ENCODE measurements around the gene CUL9.

The CUL9 gene

DNA sequence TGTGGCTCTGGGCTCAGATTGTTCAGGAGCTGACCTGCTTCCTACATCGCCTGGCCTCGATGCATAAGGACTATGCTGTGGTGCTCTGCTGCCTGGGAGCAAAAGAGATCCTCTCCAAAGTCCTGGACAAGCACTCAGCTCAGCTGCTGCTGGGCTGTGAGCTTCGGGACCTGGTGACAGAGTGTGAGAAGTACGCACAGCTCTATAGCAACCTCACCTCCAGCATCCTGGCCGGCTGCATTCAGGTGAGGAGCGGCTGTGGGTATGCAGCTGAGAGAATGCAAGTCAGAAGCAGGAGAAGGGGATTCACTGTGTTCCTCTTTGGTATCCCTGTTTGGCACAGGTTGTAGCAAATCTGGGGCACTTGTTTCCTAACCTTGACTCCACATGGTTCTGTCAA, 17.9 kb downstream of the CUL9 start:
- Histone ChIP-seq H3K36me3 (ENCODE audit: control insufficient read depth, insufficient read depth, low read length) (peaks cover 38% of the 10 kb centered on the region), H3K4me3 (replicated peaks; ENCODE audit: low read depth, low read length) (no peak overlapping the region), H3K27me3 (replicated peaks; ENCODE audit: control insufficient read depth, insufficient read depth, low read length) (no peaks in the 10 kb centered on the region)
- no peak for DNase-seq (ENCODE audit: extremely low read depth, insufficient read length)
- TF ChIP-seq, protein P1, sequence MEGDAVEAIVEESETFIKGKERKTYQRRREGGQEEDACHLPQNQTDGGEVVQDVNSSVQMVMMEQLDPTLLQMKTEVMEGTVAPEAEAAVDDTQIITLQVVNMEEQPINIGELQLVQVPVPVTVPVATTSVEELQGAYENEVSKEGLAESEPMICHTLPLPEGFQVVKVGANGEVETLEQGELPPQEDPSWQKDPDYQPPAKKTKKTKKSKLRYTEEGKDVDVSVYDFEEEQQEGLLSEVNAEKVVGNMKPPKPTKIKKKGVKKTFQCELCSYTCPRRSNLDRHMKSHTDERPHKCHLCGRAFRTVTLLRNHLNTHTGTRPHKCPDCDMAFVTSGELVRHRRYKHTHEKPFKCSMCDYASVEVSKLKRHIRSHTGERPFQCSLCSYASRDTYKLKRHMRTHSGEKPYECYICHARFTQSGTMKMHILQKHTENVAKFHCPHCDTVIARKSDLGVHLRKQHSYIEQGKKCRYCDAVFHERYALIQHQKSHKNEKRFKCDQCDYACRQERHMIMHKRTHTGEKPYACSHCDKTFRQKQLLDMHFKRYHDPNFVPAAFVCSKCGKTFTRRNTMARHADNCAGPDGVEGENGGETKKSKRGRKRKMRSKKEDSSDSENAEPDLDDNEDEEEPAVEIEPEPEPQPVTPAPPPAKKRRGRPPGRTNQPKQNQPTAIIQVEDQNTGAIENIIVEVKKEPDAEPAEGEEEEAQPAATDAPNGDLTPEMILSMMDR (IDR thresholded peaks at IDR 0.05; ENCODE audit: insufficient read depth, low read length, poor library complexity, severe bottlenecking): no peak

DNA sequence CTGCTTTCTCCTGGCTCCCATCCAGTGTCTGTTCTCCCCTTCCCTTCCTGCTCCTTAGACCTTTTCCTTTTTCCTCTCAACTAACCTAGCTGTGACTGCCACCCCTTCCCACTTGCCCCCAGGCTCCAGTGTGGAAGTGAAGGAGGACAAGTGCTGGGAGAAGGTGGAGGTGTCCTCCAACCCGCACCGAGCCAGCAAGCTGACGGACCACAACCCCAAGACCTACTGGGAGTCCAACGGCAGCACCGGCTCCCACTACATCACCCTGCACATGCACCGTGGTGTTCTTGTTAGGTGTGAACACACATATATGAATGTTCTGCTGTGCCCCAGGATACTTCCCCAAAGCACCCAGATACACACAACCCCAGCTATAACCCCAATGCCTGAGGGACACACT, 18.5 kb downstream of the CUL9 start:
- H3K27me3 ChIP-seq (replicated peaks; ENCODE audit: control insufficient read depth, insufficient read depth, low read length): no peaks in the 10 kb centered on the region
- no peak for DNase-seq (ENCODE audit: extremely low read depth, insufficient read length)
- H3K4me3 ChIP-seq (replicated peaks; ENCODE audit: low read depth, low read length): no peak overlapping the region
- H3K36me3 ChIP-seq (ENCODE audit: control insufficient read depth, insufficient read depth, low read length): peaks cover 39% of the 10 kb centered on the region
- TF ChIP-seq, protein P1 (IDR thresholded peaks at IDR 0.05; ENCODE audit: insufficient read depth, low read length, poor library complexity, severe bottlenecking): no peak

DNA sequence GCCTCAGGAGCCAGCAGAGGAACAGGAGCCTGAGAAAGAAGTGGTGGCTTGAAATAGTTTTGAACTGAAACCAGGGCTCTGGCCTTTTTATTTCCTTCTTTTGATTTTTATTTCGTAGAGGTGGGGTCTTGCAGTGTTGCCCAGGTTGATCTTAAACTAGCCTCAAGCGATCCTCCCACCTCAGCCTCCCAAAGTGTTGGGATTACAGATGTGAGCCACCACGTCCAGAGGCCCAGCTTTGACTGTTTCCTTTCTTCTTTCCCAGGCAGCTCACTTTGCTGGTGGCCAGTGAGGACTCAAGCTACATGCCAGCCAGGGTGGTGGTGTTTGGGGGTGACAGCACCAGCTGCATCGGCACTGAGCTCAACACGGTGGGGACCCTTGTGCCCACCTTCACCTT, 20.5 kb downstream of the CUL9 start:
- no peak for DNase-seq (ENCODE audit: extremely low read depth, insufficient read length)
- peaks cover 33% of the 10 kb centered on the region for H3K36me3 ChIP-seq (ENCODE audit: control insufficient read depth, insufficient read depth, low read length)

DNA sequence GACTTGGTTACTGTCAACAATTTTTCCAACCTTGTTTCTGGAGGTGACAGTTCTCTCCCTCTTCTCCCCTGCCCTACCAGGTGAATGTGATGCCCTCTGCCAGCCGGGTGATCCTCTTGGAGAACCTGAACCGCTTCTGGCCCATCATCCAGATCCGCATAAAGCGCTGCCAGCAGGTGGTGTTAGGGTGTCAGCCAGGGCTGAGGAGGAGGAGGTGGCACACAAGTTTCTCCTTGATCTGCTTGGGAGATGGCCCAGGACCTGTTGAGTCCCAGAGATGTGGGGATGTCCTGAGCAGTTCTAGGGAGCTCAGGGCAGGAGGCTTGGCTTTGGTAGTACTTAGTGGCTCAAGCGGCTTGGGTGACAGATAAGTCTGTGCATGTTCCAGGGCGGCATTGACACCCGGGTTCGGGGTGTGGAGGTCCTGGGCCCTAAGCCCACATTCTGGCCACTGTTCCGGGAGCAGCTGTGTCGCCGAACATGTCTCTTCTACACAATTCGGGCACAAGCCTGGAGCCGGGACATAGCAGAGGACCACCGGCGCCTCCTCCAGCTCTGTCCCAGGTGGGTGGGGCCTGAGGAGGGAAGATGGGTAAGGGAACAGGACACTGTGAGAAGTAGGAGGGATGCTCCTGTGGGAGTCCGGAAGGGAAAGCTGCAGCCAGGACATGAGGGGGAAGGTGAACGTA, 21.2 kb downstream of the CUL9 start:
- Histone ChIP-seq H3K27me3 (replicated peaks; ENCODE audit: control insufficient read depth, insufficient read depth, low read length) (no peaks in the 10 kb centered on the region), H3K36me3 (ENCODE audit: control insufficient read depth, insufficient read depth, low read length) (peaks cover 33% of the 10 kb centered on the region), H3K4me3 (replicated peaks; ENCODE audit: low read depth, low read length) (no peak overlapping the region)
- TF ChIP-seq, protein P1 (IDR thresholded peaks at IDR 0.05; ENCODE audit: insufficient read depth, low read length, poor library complexity, severe bottlenecking): no peak
- DNase-seq (ENCODE audit: extremely low read depth, insufficient read length): no peak

More for the DNA sequence above, 20.5 kb downstream of the CUL9 start:
- Histone ChIP-seq H3K27me3 (replicated peaks; ENCODE audit: control insufficient read depth, insufficient read depth, low read length) (no peaks in the 10 kb centered on the region), H3K4me3 (replicated peaks; ENCODE audit: low read depth, low read length) (no peak overlapping the region)
- TF ChIP-seq, protein P1 (IDR thresholded peaks at IDR 0.05; ENCODE audit: insufficient read depth, low read length, poor library complexity, severe bottlenecking): no peak

DNA sequence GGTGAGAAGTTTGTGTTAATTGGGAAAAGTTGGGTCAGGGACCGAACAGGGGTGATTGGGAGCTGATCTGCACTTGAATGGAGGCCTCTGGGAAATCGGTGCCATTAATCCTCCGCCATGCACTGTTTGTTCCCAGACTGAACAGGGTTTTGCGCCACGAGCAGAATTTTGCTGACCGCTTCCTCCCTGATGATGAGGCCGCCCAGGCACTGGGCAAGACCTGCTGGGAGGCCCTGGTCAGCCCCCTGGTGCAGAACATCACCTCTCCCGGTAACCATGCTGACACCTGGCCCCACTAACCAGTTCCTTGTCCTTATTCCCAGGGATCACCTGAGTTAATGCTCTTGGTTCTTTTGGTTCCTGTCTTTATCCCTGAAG, 21.7 kb downstream of the CUL9 start:
- Histone ChIP-seq H3K27me3 (replicated peaks; ENCODE audit: control insufficient read depth, insufficient read depth, low read length) (no peaks in the 10 kb centered on the region), H3K4me3 (replicated peaks; ENCODE audit: low read depth, low read length) (no peak overlapping the region), H3K36me3 (ENCODE audit: control insufficient read depth, insufficient read depth, low read length) (peaks cover 30% of the 10 kb centered on the region)
- TF ChIP-seq, protein P1 (IDR thresholded peaks at IDR 0.05; ENCODE audit: insufficient read depth, low read length, poor library complexity, severe bottlenecking): no peak
- DNase-seq (ENCODE audit: extremely low read depth, insufficient read length): no peak
